Spleen (tissue), 11 donors: ENCODE measurements around the gene DPYSL3. TPM values are rescaled to one million over a fixed set of nuclear protein-coding genes. Genes with fewer than 3 reads are reported as not detected.

Source experiments
- DNase-seq: peaks from one replicate; pipeline ENCODE4 v3.0.0-alpha.2; 2020
- H3K27ac ChIP-seq, 8 donors: fragments of 200-600 bp; sonication (generic) in 7 of 8; 1 replicate in 4 of 8; 2 replicates in 4 of 8; pipeline versions ENCODE4 v1.5.0 to v1.8.0; 2016 to 2021; ENCODE audit warnings: inconsistent platforms in 4 of 8, mild to moderate bottlenecking in 4 of 8, moderate library complexity in 1 of 8
- H3K27me3 ChIP-seq, 7 donors: fragments of 200-600 bp; sonication (generic) in 6 of 7; replicated peaks in 1 of 7; 1 replicate in 4 of 7; 2 replicates in 3 of 7; pipeline versions ENCODE4 v1.5.0 to v1.8.0; 2016 to 2021; ENCODE audit warnings: inconsistent platforms in 3 of 7, mild to moderate bottlenecking in 1 of 7
- H3K36me3 ChIP-seq, 6 donors: fragments of 200-600 bp; sonication (generic) in 5 of 6; 1 replicate in 4 of 6; 2 replicates in 2 of 6; pipeline versions ENCODE4 v1.5.0 to v1.8.0; 2016 to 2021; ENCODE audit warnings: inconsistent platforms in 2 of 6
- H3K4me1 ChIP-seq, 6 donors: fragments of 200-600 bp; sonication (generic) in 5 of 6; 1 replicate in 3 of 6; 2 replicates in 3 of 6; pipeline versions ENCODE4 v1.5.0 to v1.8.0; 2016 to 2021; ENCODE audit warnings: inconsistent platforms in 3 of 6
- H3K4me3 ChIP-seq, 8 donors: fragments of 200-600 bp; sonication (generic) in 7 of 8; 1 replicate in 4 of 8; 2 replicates in 4 of 8; pipeline versions ENCODE4 v1.5.0 to v1.8.0; 2016 to 2021; ENCODE audit warnings: inconsistent platforms in 4 of 8, mild to moderate bottlenecking in 4 of 8, moderate library complexity in 2 of 8
- H3K9me3 ChIP-seq, 8 donors: fragments of 200-600 bp; sonication (generic) in 7 of 8; 1 replicate in 4 of 8; 2 replicates in 4 of 8; pipeline versions ENCODE4 v1.5.0 to v1.8.0; 2016 to 2021; ENCODE audit warnings: inconsistent platforms in 4 of 8
- POLR2A ChIP-seq, 3 donors: fragments of 450-650 bp; IDR thresholded peaks; one replicate each; pipeline ENCODE4 v1.5.1; 2017; ENCODE audit warnings: antibody characterized with exemption in 3 of 3, mild to moderate bottlenecking in 1 of 3
- POLR2AphosphoS5 ChIP-seq, 3 donors: sonication (generic); formaldehyde crosslinking; IDR thresholded peaks; one replicate each; pipeline ENCODE4 v1.5.1; 2017; ENCODE audit warnings: antibody characterized with exemption in 3 of 3
- WGBS, 5 donors: extraction: QIAGEN DNeasy Blood & Tissue Kit in 3 of 5; methylation state at CpG; one replicate each; pipeline versions ENCODE4 v1.1.5 to v1.1.7; 2013 to 2018; 5-methylcytosine and 5-hydroxymethylcytosine counted together
- intact Hi-C: fragments of 100-400 bp; cut with DNase I; formaldehyde crosslinking; loops from one replicate; pipeline ENCODE4 v1.15.0; 2023; ENCODE audit warnings: low total_unique reads
- polyA plus RNA-seq, 3 donors: library from polyadenylated mRNA; stranded (reverse); fragments of 200-250 nt; gene quantifications; one replicate each; pipeline ENCODE4 v1.2.1, GENCODE V29; 2013
- total RNA-seq, 7 donors: library from RNA; depleted of rRNA in 3 of 7; stranded (reverse); fragments of >200 nt in 3 of 7; fragmentation: NEBNext Ultra II Directional in 4 of 7; extraction: Animal tissue kit (Norgen Biotek cat#: 25700) in 4 of 7; gene quantifications; one replicate each; pipeline versions ENCODE4 v1.1.0 to v1.2.1, GENCODE V29; 2016 to 2021
- TF ChIP-seq, protein P1 (sequence below), 11 experiments: fragments of 200-600 bp in 7 of 11; fragments of 450-650 bp in 4 of 11; sonication (generic) in 4 of 11; IDR thresholded peaks in 8 of 11; conservative IDR thresholded peaks in 3 of 11; 1 replicate in 7 of 11; 2 replicates in 4 of 11; pipeline versions ENCODE4 v1.4.0 to v1.8.0; 2016 to 2021; ENCODE audit warnings: antibody characterized with exemption in 11 of 11, inconsistent platforms in 4 of 11, mild to moderate bottlenecking in 1 of 11
- donor health status: healthy with polysubstance abuse.
- donor health status: DM: no; HTN: no; CAD: no; lungs with moderate emphysema.
- donor health status: DM: no; HTN: no; CAD: no.
- donor health status: Bipolar disorder and iron deficiency.
- donor health status: healthy.
- donor health status: DM: no; HTN: no; CAD: no.
- donor health status: DM: yes; HTN: yes; CAD: no.

The DPYSL3 gene
- total and polyA plus RNA-seq, 10 donors = 10.0 to 58.2 (median 40.4) TPM

DNA sequence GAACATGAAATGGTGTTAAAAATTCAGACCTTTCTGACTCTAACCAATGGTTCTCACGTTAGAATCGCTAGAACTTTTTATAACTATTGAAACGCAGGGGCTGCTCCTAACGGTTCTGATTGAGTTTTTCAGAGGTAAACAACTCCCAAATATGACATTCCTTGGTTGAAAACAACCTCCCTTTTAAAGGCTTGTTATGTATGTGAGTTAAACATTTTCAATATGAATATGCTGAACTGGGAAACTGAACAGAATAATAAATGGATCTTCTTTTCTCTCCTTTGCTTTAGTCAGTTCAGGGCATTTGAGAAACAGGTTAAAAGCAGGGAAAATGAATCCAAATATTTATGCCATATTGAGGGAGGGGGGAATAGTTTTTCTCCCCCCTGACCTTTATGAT is 13.2 kb upstream of the DPYSL3 start:
- DNase-seq = no peak
- H3K4me3 ChIP-seq = no peak overlapping the region
- WGBS, 5 donors = 76 to 91% (median 83%) methylated on average over 4 of the region's 4 CpGs
- no peak for TF ChIP-seq POLR2A (IDR thresholded peaks at IDR 0.05)
- TF ChIP-seq POLR2AphosphoS5 (IDR thresholded peaks at IDR 0.05) = no peak
- no peaks in the 10 kb centered on the region for H3K27me3 ChIP-seq
- intact Hi-C loops = no loop called here
- no peak overlapping the region for H3K27ac ChIP-seq
- no peaks in the 10 kb centered on the region for H3K36me3 ChIP-seq
- H3K9me3 ChIP-seq = no peaks in the 10 kb centered on the region
- H3K4me1 ChIP-seq = no peaks in the 10 kb centered on the region

DNA sequence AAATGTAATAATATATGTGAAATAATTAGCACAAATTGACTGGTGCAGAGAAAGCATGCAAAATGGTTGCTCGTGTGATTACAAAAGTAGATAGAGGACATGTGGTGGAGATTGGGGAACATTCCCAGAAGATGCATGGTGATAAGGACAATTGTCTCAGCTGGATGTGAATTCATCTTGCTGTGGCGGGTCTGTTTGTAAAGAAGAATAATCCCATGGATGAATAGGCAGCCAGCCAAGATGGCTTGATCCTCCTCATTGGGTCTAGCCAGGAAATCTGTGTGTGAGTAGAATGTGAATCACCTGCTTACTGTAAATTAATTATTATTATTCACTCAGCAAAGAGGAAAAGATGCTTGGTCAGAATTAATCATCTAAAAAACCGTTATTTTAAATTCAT is 12.6 kb upstream of the DPYSL3 start:
- Histone ChIP-seq H3K4me3 (no peak overlapping the region), H3K9me3 (no peaks in the 10 kb centered on the region), H3K4me1 (no peaks in the 10 kb centered on the region), H3K27ac (no peak overlapping the region), H3K27me3 (no peaks in the 10 kb centered on the region), H3K36me3 (no peaks in the 10 kb centered on the region)
- no peak for TF ChIP-seq POLR2A (IDR thresholded peaks at IDR 0.05)
- TF ChIP-seq, protein P1, sequence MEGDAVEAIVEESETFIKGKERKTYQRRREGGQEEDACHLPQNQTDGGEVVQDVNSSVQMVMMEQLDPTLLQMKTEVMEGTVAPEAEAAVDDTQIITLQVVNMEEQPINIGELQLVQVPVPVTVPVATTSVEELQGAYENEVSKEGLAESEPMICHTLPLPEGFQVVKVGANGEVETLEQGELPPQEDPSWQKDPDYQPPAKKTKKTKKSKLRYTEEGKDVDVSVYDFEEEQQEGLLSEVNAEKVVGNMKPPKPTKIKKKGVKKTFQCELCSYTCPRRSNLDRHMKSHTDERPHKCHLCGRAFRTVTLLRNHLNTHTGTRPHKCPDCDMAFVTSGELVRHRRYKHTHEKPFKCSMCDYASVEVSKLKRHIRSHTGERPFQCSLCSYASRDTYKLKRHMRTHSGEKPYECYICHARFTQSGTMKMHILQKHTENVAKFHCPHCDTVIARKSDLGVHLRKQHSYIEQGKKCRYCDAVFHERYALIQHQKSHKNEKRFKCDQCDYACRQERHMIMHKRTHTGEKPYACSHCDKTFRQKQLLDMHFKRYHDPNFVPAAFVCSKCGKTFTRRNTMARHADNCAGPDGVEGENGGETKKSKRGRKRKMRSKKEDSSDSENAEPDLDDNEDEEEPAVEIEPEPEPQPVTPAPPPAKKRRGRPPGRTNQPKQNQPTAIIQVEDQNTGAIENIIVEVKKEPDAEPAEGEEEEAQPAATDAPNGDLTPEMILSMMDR (IDR thresholded peaks at IDR 0.05 in 8 of 11, conservative IDR thresholded peaks at IDR 0.05 in 3 of 11) = no peak
- no peak for TF ChIP-seq POLR2AphosphoS5 (IDR thresholded peaks at IDR 0.05)
- intact Hi-C loops = no loop called here
- whole genome bisulfite sequencing, 5 donors = 75 to 84% (median 80%) methylated on average over 3 of the region's 3 CpGs
- no peak for DNase-seq

DNA sequence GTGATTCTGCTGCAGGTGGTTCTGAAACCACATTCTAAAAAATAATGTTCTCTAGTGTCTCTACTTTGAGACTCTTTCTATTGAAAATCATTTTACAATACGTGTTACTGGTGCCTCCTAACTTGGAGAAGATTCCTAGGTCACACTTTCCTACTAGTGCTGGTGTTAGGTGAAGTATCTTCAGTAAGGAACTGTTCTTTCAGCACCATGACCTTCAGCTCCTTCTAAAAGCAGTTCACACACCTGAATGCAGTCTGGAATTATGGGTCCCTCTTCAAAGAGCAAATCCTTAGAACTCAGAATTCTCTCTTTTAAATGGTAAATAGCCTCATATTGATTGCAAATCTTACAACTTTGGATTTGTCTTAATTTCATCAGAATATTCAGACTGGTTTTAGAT is 10.6 kb upstream of the DPYSL3 start:
- TF ChIP-seq, protein P1 (IDR thresholded peaks at IDR 0.05 in 8 of 11, conservative IDR thresholded peaks at IDR 0.05 in 3 of 11) = no peak
- TF ChIP-seq POLR2A (IDR thresholded peaks at IDR 0.05) (no peak), POLR2AphosphoS5 (IDR thresholded peaks at IDR 0.05) (no peak)
- Histone ChIP-seq H3K36me3 (no peaks in the 10 kb centered on the region), H3K9me3 (no peaks in the 10 kb centered on the region), H3K27me3 (no peaks in the 10 kb centered on the region), H3K4me3 (no peak overlapping the region), H3K4me1 (peaks cover 0 to 6% (median 0%) of the 10 kb centered on the region in 6 donors), H3K27ac (no peak overlapping the region)
- intact Hi-C loops = no loop called here
- WGBS, 5 donors = 44 to 76% (median 63%) methylated on average over 1 of the region's 1 CpG
- DNase-seq = no peak

DNA sequence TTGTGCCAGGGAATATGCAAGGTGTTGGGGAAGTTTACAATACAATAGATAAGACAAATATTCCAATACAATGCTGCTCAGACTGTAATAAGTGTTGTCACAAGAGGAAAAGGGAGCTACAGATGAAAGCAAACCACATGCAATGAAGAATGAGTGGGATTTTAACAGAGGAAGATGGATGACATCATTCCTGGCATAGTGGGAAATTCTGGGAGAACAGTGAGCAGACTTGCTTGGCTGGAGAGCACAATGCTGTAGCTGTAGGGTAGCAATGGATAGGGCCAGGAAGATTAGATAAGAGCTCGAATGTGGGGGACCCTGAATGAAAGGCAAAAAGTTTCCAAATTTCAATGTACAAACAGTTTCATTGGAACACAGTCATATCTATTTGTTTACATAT is 9.5 kb upstream of the DPYSL3 start:
- 62 to 77% (median 72%) methylated on average over 1 of the region's 1 CpG for WGBS, 5 donors
- Histone ChIP-seq H3K27ac (no peak overlapping the region), H3K4me1 (peaks cover 0 to 6% (median 0%) of the 10 kb centered on the region in 6 donors), H3K27me3 (no peaks in the 10 kb centered on the region), H3K36me3 (no peaks in the 10 kb centered on the region), H3K9me3 (no peaks in the 10 kb centered on the region), H3K4me3 (no peak overlapping the region)
- no peak for DNase-seq
- intact Hi-C loops = no loop called here
- TF ChIP-seq POLR2A (IDR thresholded peaks at IDR 0.05) = no peak
- no peak for TF ChIP-seq POLR2AphosphoS5 (IDR thresholded peaks at IDR 0.05)
- TF ChIP-seq, protein P1 (IDR thresholded peaks at IDR 0.05 in 8 of 11, conservative IDR thresholded peaks at IDR 0.05 in 3 of 11) = no peak

DNA sequence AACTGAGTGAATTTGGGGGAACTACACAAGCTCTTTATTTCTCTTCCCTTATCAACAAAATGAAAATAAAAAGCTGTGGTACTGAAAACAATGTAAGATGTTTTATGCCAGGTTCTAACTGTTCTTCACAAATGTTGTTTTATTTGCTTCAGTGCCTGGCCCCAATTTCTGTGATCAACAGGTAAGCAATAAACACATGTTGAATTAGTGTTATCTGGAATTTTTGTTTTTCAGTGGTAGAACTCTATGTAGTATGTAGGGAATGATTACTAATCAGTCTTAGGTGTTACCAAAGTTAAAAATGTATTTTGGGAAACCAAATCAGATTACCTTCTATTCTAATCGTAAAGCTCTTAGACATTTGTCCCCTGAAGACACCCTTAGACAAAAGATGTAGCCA is 7.5 kb upstream of the DPYSL3 start:
- intact Hi-C loops = no loop called here
- H3K27me3 ChIP-seq = no peaks in the 10 kb centered on the region
- DNase-seq = no peak
- 84 to 96% (median 93%) methylated on average over 1 of the region's 1 CpG for WGBS, 5 donors
- H3K27ac ChIP-seq = no peak overlapping the region
- no peak for TF ChIP-seq POLR2AphosphoS5 (IDR thresholded peaks at IDR 0.05)
- TF ChIP-seq, protein P1 (IDR thresholded peaks at IDR 0.05 in 8 of 11, conservative IDR thresholded peaks at IDR 0.05 in 3 of 11) = no peak
- TF ChIP-seq POLR2A (IDR thresholded peaks at IDR 0.05) = no peak
- no peaks in the 10 kb centered on the region for H3K36me3 ChIP-seq
- H3K9me3 ChIP-seq = no peaks in the 10 kb centered on the region
- peaks cover 0 to 6% (median 0%) of the 10 kb centered on the region in 6 donors for H3K4me1 ChIP-seq
- no peak overlapping the region for H3K4me3 ChIP-seq
